Muscle layer of colon (tissue), 2 donors: Measurements from ENCODE around the gene MUSK.
A peak's percentile ranks its signal among the peaks of the same experiment; 100 is the strongest.

Experiments used
- H3K27ac ChIP-seq: one replicate; pipeline ENCODE4 v1.7.0; 2013; ENCODE audit warnings: low read depth, mild to moderate bottlenecking, low read length, moderate library complexity
- H3K27me3 ChIP-seq, 2 donors: one replicate each; pipeline ENCODE4 v1.7.0; 2013; ENCODE audit warnings: low read length in 2 of 2, mild to moderate bottlenecking in 2 of 2; ENCODE audit not compliant: insufficient read depth in 2 of 2, control insufficient read depth in 1 of 2
- H3K36me3 ChIP-seq: one replicate; pipeline ENCODE4 v1.7.0; 2013; ENCODE audit warnings: mild to moderate bottlenecking, low read length; ENCODE audit not compliant: insufficient read depth
- H3K4me1 ChIP-seq: one replicate; pipeline ENCODE4 v1.7.0; 2013; ENCODE audit warnings: mild to moderate bottlenecking, low read length; ENCODE audit not compliant: insufficient read depth
- H3K4me3 ChIP-seq, 2 donors: one replicate each; pipeline ENCODE4 v1.7.0; 2013; ENCODE audit warnings: low read length in 2 of 2, low read depth in 1 of 2, mild to moderate bottlenecking in 1 of 2, moderate library complexity in 1 of 2
- H3K9ac ChIP-seq: one replicate; pipeline ENCODE4 v1.7.0; 2013; ENCODE audit warnings: low read length
- H3K9me3 ChIP-seq: one replicate; pipeline ENCODE4 v1.7.0; 2013; ENCODE audit warnings: mild to moderate bottlenecking, low read length
- donor health status: abdominal sarcoma.
- donor health status: Adenocarcinoma of cecum.

Gene MUSK

GRCh38 chr9:110668570-110669167, at the start of gene MUSK:
TSS of gene MUSK (plus strand) at chr9:110668791. CDS start at chr9:110668905, 114 bp downstream.
- Histone ChIP-seq H3K9me3 (no peaks in the 10 kb centered on the region), H3K36me3 (no peaks in the 10 kb centered on the region), H3K4me1 (peaks cover 7% of the 10 kb centered on the region), H3K9ac (no peak within 1 kb of the TSS), H3K27ac (peak within 1 kb of the TSS; percentile 23), H3K4me3 (peak within 1 kb of the TSS; percentile 20 to 38), H3K27me3 (no peaks in the 10 kb centered on the region)

DNA sequence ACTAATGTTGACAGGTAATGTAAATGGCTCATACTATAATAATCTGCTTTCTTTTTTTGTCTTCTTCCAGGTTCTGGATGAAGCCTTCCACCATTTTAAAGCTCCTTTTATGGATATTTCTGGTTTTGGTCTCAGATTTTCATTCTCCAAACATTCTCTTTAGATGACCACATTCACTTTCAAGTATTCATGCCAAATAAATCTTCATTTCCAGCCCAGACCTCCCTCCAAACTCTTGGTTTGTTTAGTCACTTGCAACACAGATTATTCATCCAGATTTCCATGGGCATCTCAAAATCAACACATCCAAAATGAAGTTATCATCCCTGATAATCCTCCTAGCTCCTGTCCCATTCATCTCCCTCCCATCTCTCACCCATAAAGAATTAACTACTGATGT, 48.8 kb upstream of the MUSK start:
- Histone ChIP-seq H3K9ac (no peak overlapping the region), H3K27ac (no peak overlapping the region), H3K4me3 (no peak overlapping the region), H3K27me3 (no peaks in the 10 kb centered on the region), H3K4me1 (no peaks in the 10 kb centered on the region), H3K9me3 (no peaks in the 10 kb centered on the region), H3K36me3 (no peaks in the 10 kb centered on the region)

DNA sequence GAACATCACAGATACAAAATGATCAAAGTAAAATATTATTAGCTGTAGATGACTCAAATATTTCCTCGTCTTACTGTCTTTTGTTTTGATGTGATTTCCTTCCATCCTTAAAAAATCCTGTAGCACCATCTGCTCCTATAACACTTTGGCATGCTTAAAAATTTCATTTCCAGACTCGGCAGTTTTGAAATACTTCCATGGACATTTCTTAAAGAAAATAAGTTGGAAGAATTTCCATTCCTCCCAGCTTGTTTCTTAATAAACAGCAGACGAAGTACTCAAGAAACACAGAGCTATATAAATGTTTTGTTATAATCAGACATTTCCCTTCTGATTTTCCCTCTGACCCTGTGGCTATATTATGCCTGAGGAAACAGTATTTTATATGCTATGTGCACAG, 47.9 kb upstream of the MUSK start:
- H3K27me3 ChIP-seq = no peaks in the 10 kb centered on the region
- H3K9ac ChIP-seq = no peak overlapping the region
- no peaks in the 10 kb centered on the region for H3K4me1 ChIP-seq
- no peak overlapping the region for H3K27ac ChIP-seq
- no peak overlapping the region for H3K4me3 ChIP-seq
- no peaks in the 10 kb centered on the region for H3K36me3 ChIP-seq
- H3K9me3 ChIP-seq = no peaks in the 10 kb centered on the region

- Histone ChIP-seq H3K4me1 (no peaks in the 10 kb centered on the region), H3K9ac (no peak overlapping the region), H3K36me3 (no peaks in the 10 kb centered on the region), H3K27ac (no peak overlapping the region), H3K9me3 (no peaks in the 10 kb centered on the region), H3K4me3 (no peak overlapping the region), H3K27me3 (no peaks in the 10 kb centered on the region)
These were observed 46.2 kb upstream of the MUSK start for GRCh38 chr9:110622368-110622767.

DNA sequence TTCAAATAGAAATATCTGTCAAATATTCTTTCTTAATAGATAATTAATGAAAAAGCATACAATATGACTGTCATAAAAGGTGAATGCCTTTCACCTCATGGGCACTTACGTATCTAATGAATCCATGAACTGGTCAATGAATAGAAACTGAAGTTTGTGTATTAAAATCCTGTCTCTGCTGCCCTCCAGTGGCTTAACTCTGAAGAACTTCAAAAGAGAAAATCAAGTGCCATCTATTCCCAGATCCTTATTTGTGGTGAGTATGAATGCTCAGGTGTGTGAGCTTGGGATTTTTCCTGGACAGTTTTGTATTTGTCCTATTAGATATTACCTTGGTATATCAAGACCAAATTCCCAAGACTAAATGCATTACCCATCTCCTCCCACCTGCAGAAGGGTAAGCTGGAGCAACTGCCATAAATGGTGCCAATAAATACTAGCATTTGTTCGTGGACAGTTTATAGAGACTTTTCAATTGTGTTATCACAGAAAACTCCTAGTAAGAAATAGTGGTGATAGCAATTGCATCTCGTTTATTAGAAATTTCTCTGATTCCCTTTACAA, 45.0 kb upstream of the MUSK start:
- H3K27ac ChIP-seq = no peak overlapping the region

DNA sequence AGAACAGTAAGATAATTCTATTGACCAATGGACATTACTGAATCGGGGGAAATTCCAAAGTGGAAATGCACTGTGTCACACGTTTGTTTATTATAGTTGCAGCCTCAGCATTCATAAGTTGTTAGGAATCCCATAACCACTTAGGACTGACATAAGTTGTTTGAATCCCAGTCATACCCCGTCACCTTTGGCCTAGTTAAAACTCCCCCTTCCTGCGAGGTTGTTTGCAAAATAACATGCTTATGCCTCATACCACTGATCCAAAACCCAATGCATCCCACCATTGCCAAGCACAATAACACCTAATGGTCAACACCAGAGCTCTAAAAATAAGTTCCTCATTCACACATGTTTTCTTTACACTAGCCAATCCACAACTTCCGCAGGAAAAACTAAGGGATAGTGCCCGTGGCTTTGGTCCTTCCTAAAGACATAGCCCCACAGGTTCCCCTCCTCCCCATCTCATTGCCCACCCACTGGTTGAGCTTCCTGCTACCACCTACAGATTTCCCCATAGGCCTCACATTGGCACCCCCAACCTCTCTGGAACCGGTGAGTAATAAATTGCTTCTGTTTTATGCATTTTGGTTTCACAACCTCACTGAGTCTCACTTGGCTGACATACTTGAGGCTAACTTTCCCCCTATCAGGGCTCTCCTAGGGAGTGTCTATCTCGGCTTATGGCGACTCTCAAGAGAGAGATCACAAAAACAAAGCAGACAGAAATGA, 42.3 kb upstream of the MUSK start:
- no peaks in the 10 kb centered on the region for H3K4me1 ChIP-seq
- no peak overlapping the region for H3K9ac ChIP-seq
- H3K27me3 ChIP-seq = no peaks in the 10 kb centered on the region
- H3K36me3 ChIP-seq = no peaks in the 10 kb centered on the region
- no peaks in the 10 kb centered on the region for H3K9me3 ChIP-seq
- no peak overlapping the region for H3K4me3 ChIP-seq
- no peak overlapping the region for H3K27ac ChIP-seq

More for the DNA sequence above, 45.0 kb upstream of the MUSK start:
- Histone ChIP-seq H3K9me3 (no peaks in the 10 kb centered on the region), H3K4me3 (no peak overlapping the region), H3K9ac (no peak overlapping the region), H3K27me3 (no peaks in the 10 kb centered on the region), H3K4me1 (no peaks in the 10 kb centered on the region), H3K36me3 (no peaks in the 10 kb centered on the region)

DNA sequence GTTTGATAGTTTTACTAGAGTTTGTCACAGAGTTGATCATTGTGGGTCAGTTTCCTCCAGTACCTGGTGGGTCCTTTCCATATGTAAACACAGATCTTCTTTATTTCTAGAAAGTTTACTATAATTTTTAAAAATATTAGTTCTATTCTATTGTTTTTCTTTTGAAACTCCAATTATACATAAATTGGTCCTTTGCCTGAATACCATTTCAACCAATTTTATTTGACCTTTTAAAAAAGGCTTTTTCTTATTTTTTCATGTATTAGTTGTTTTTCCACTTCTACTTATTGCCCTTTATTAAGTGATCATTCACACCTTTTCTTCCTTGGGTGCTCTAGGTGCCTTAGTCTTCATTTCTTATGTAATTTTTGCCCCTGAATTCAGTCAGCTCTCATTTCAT, 33.0 kb upstream of the MUSK start:
- no peak overlapping the region for H3K4me3 ChIP-seq
- H3K9ac ChIP-seq = no peak overlapping the region
- no peaks in the 10 kb centered on the region for H3K36me3 ChIP-seq
- no peaks in the 10 kb centered on the region for H3K27me3 ChIP-seq
- H3K9me3 ChIP-seq = peaks cover 5% of the 10 kb centered on the region
- no peak overlapping the region for H3K27ac ChIP-seq
- no peaks in the 10 kb centered on the region for H3K4me1 ChIP-seq

DNA sequence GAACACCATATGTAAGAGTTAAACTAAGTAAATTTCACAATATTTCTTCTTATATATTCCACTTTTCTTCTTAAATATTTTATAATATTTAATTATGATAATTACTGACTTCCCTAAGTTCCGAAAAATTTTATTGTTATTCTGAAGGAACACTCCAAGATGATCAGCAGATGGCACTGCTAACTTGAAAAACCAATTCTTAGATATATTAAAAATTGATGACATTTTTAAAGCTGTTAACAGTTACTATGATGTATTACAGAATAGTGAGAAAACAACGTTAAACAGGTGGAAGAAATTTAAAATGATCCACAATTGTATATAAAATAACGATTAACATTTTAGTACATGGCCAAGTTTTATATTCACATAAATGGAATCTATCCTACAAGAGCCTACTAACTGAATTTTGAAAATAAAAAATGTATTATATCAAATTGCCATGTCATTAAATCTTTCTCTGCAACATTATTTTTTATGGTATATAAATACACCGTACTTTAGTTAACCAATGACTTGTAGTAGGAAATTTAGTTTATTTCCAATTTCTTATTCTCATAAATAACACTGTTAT, 30.1 kb upstream of the MUSK start:
- peaks cover 5% of the 10 kb centered on the region for H3K9me3 ChIP-seq
- no peaks in the 10 kb centered on the region for H3K4me1 ChIP-seq
- H3K36me3 ChIP-seq = no peaks in the 10 kb centered on the region
- no peak overlapping the region for H3K27ac ChIP-seq
- H3K27me3 ChIP-seq = no peaks in the 10 kb centered on the region
- no peak overlapping the region for H3K9ac ChIP-seq
- no peak overlapping the region for H3K4me3 ChIP-seq

DNA sequence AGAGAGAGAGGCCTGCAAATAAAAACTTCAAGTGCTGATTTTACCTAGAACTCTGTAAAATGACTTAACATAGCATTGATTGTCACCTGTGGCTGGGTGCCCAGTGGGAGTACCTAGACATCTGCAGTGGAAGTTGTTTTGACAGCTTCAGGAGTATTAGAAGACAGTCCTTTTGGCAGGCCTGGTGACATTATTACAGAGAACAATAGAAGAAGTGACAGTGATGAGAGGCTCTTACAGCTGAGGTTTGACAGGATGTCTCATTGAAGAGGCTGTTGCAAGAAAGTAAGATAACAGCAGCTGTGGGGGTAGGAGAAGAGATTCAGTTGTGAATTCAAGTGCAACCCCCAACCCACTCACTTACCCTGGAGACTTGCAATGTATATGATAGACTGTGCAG, 27.9 kb upstream of the MUSK start:
- no peaks in the 10 kb centered on the region for H3K4me1 ChIP-seq
- no peak overlapping the region for H3K4me3 ChIP-seq
- H3K27ac ChIP-seq = no peak overlapping the region
- no peak overlapping the region for H3K9ac ChIP-seq
- H3K36me3 ChIP-seq = no peaks in the 10 kb centered on the region
- H3K9me3 ChIP-seq = peaks cover 4% of the 10 kb centered on the region
- H3K27me3 ChIP-seq = no peaks in the 10 kb centered on the region

GRCh38 chr9:110641293-110641692, 27.3 kb upstream of the MUSK start:
- Histone ChIP-seq H3K36me3 (no peaks in the 10 kb centered on the region), H3K27me3 (no peaks in the 10 kb centered on the region), H3K27ac (no peak overlapping the region), H3K4me1 (no peaks in the 10 kb centered on the region), H3K9ac (no peak overlapping the region), H3K4me3 (no peak overlapping the region), H3K9me3 (no peaks in the 10 kb centered on the region)

DNA sequence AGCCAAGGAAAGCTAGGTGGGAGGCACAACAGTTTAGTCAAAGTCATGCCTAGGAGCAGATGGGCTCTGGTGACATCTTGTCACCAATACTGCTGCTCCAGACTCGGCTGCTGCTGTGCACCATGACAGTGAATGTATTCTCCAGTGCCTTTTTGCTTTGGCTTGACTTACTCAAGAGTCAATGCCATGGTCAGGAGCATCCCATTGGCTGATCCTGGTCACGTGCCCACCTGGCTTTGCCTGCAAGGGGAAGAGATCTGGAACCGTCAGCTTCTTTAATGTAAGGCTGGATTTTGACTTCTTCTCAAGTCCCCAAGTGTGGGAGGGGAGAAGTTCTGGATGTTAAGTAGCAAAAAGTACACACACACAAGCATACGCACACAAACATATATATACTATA, 19.9 kb upstream of the MUSK start:
- no peak overlapping the region for H3K9ac ChIP-seq
- no peak overlapping the region for H3K4me3 ChIP-seq
- H3K4me1 ChIP-seq = peaks cover 20% of the 10 kb centered on the region
- H3K9me3 ChIP-seq = no peaks in the 10 kb centered on the region
- no peaks in the 10 kb centered on the region for H3K27me3 ChIP-seq
- H3K27ac ChIP-seq = no peak overlapping the region
- no peaks in the 10 kb centered on the region for H3K36me3 ChIP-seq
